WI38 (cell line): ENCODE data around the gene RTF2.

Experiments
- H3K4me3 ChIP-seq: 2 replicates; pipeline ENCODE4 v1.5.1; 2011; ENCODE audit warnings: low read depth, mild to moderate bottlenecking, control low read depth, low read length
- TF ChIP-seq, protein P1 (sequence below): IDR thresholded peaks from 2 replicates; pipeline ENCODE4 v1.5.1; 2012; ENCODE audit warnings: low read depth, mild to moderate bottlenecking, control low read depth, low read length

Gene RTF2

DNA sequence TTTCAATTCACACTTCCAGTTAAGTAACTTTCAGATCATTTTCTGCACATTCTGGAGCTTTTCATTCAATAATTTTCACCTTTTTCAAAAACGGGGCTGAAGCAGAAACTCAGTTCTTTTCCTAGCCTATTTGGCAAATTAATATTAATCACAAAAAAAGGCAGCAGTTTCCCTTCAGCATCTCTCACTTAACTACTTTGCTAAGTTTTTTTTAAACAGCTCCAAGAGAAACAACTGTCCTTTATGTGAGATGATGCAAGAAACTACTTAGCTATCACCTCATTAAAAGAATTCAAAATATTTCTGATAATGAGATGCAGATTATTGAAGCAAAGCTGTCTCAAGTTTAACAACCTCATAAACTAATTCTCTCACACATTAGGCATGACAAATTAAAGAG lies 44.5 kb upstream of the RTF2 start:
- no peak overlapping the region for H3K4me3 ChIP-seq
- TF ChIP-seq, protein P1, sequence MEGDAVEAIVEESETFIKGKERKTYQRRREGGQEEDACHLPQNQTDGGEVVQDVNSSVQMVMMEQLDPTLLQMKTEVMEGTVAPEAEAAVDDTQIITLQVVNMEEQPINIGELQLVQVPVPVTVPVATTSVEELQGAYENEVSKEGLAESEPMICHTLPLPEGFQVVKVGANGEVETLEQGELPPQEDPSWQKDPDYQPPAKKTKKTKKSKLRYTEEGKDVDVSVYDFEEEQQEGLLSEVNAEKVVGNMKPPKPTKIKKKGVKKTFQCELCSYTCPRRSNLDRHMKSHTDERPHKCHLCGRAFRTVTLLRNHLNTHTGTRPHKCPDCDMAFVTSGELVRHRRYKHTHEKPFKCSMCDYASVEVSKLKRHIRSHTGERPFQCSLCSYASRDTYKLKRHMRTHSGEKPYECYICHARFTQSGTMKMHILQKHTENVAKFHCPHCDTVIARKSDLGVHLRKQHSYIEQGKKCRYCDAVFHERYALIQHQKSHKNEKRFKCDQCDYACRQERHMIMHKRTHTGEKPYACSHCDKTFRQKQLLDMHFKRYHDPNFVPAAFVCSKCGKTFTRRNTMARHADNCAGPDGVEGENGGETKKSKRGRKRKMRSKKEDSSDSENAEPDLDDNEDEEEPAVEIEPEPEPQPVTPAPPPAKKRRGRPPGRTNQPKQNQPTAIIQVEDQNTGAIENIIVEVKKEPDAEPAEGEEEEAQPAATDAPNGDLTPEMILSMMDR, result no peak

GRCh38 chr20:56424931-56425330 lies 43.5 kb upstream of the RTF2 start:
- TF ChIP-seq, protein P1, result no peak
- no peak overlapping the region for H3K4me3 ChIP-seq

DNA sequence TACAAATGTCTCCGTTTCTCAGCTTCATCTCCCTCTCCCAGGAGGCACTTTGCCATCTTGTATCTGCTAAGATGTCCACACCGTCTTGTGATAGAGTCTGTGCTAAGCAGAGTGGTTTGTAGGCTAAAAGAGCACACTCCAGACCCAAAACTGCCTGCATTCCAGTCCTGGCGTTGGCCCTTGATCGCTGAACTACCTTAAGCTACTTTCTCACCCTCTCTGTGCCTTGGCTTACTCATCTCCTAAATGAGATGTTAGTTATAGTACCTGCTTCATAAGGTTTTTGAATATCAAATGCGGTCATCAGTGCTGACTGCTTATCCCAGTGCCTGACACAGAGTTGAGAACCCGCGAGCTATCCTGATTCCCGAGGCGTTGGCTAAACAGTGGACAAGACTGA lies 42.4 kb upstream of the RTF2 start:
- H3K4me3 ChIP-seq, result no peak overlapping the region
- TF ChIP-seq, protein P1, result no peak

GRCh38 chr20:56426926-56427325 lies 41.5 kb upstream of the RTF2 start:
- TF ChIP-seq, protein P1, result no peak
- no peak overlapping the region for H3K4me3 ChIP-seq

- H3K4me3 ChIP-seq, result no peak overlapping the region
- TF ChIP-seq, protein P1, result no peak
Measured at GRCh38 chr20:56427797-56428196, 40.6 kb upstream of the RTF2 start.

DNA sequence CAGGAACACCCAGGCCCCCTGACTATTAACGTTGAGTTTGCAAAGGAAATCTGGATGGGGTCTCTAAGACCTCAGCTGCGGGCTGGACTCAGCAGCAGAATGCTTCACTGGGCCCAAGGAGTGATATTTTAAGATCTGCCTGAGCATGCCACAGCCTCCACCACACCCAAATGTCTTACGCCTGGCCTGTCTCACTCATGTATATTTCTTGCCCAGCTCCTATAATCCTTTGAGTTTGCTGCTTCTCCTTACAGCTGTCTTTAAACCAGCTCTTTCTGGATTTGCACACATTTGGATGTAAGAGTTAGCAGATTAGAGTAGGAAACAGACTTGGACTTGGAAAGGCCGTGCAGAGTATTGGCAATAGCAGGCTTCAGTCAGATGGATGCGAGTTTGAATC lies 40.0 kb upstream of the RTF2 start:
- H3K4me3 ChIP-seq, result no peak overlapping the region
- TF ChIP-seq, protein P1, result no peak

- H3K4me3 ChIP-seq, result no peak overlapping the region
- TF ChIP-seq, protein P1, result no peak
Measured at GRCh38 chr20:56428881-56429280, 39.5 kb upstream of the RTF2 start.
